KMS-11 (cell line): ENCODE data around the gene VENTX.
"Not testable (repeated sequence)": the region's sequence is repeated elsewhere in the genome, so short reads cannot be mapped to it uniquely, and the experiment has no call there.

Experiments used
- H2AFZ ChIP-seq: fragments of 200-600 bp; sonication (generic); 2 replicates; pipeline ENCODE4 v1.6.1; 2016; ENCODE audit warnings: antibody characterized with exemption, mixed run types, low read depth
- H3K27ac ChIP-seq: fragments of 200-600 bp; sonication (generic); 2 replicates; pipeline ENCODE4 v1.6.1; 2016; ENCODE audit warnings: mild to moderate bottlenecking, mixed run types
- H3K27me3 ChIP-seq: fragments of 200-600 bp; sonication (generic); 2 replicates; pipeline ENCODE4 v1.6.1; 2017; ENCODE audit warnings: mild to moderate bottlenecking, low read depth, mixed run types, moderate library complexity; ENCODE audit not compliant: insufficient read depth
- H3K36me3 ChIP-seq: fragments of 200-600 bp; sonication (generic); 2 replicates; pipeline ENCODE4 v1.6.1; 2017; ENCODE audit warnings: mild to moderate bottlenecking, mixed run types; ENCODE audit not compliant: insufficient read depth
- H3K4me1 ChIP-seq: fragments of 200-600 bp; sonication (generic); 2 replicates; pipeline ENCODE4 v1.6.1; 2016; ENCODE audit warnings: mild to moderate bottlenecking, low read depth, mixed run types; ENCODE audit not compliant: poor library complexity, severe bottlenecking
- H3K4me2 ChIP-seq: fragments of 200-600 bp; sonication (generic); 2 replicates; pipeline ENCODE4 v1.7.0; 2016; ENCODE audit warnings: mild to moderate bottlenecking, mixed run types
- H3K4me3 ChIP-seq: fragments of 200-600 bp; sonication (generic); IDR thresholded peaks from 2 replicates; pipeline ENCODE4 v1.6.1; 2017; ENCODE audit warnings: low read depth, low read length, mixed read lengths; ENCODE audit not compliant: insufficient read depth
- H3K79me2 ChIP-seq: fragments of 200-600 bp; sonication (generic); 2 replicates; pipeline ENCODE4 v1.6.1; 2016; ENCODE audit warnings: low read depth, mixed run types; ENCODE audit not compliant: insufficient read depth
- H3K9ac ChIP-seq: fragments of 200-600 bp; sonication (generic); 2 replicates; pipeline ENCODE4 v1.6.1; 2016; ENCODE audit warnings: mild to moderate bottlenecking, mixed run types
- H4K20me1 ChIP-seq: fragments of 200-600 bp; sonication (generic); 2 replicates; pipeline ENCODE4 v1.6.1; 2016; ENCODE audit warnings: mild to moderate bottlenecking, mixed run types; ENCODE audit not compliant: insufficient read depth
- TF ChIP-seq, protein P1 (sequence below): fragments of 200-600 bp; sonication (generic); conservative IDR thresholded peaks from 2 replicates; pipeline ENCODE4 v1.6.1; 2017; ENCODE audit warnings: low read depth, mild to moderate bottlenecking, antibody characterized with exemption, low read length, moderate library complexity, mixed read lengths

VENTX gene

DNA sequence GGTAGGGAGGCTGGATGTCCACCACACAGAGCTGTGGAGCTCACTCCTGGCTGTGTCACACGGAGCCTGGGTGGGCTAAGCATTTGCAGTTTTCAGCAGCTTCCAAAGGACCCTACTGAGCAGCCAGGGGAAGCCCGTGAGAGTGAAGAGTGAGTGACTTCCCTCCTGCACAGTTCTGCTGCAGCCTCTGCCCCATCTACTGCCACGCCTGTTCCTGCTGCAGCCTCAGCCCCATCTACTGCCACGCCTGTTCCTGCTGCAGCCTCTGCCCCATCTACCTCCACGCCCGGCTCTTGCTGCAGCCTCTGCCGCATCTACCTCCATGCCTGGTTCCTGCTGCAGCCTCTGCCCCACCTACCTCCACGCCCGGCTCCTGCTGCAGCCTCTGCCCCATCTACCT, 26.8 kb downstream of the VENTX start:
- H2AFZ ChIP-seq, result no peak overlapping the region
- H3K9ac ChIP-seq, result no peak overlapping the region
- peaks cover 19% of the 10 kb centered on the region for H3K4me1 ChIP-seq

DNA sequence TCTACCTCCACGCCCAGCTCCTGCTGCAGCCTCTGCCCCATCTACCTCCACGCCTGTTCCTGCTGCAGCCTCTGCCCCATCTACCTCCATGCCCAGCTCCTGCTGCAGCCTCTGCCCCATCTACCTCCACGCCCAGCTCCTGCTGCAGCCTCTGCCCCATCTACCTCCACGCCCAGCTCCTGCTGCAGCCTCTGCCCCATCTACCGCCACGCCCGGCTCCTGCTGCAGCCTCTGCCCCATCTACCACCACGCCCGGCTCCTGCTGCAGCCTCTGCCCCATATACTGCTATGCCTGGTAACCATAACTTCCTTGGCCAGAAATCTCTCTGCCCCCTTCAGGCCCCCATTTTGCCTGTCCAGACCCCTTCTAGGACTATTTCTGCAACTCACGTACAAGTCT, 27.4 kb downstream of the VENTX start:
- not testable (repeated sequence) for H3K4me3 ChIP-seq, H4K20me1 ChIP-seq, H3K4me2 ChIP-seq, H3K79me2 ChIP-seq, H3K9ac ChIP-seq, H3K27me3 ChIP-seq, H2AFZ ChIP-seq, H3K27ac ChIP-seq, H3K36me3 ChIP-seq
- peaks cover 14% of the 10 kb centered on the region for H3K4me1 ChIP-seq

More for the DNA sequence above, 26.8 kb downstream of the VENTX start:
- no peaks in the 10 kb centered on the region for H3K36me3 ChIP-seq
- TF ChIP-seq, protein P1, sequence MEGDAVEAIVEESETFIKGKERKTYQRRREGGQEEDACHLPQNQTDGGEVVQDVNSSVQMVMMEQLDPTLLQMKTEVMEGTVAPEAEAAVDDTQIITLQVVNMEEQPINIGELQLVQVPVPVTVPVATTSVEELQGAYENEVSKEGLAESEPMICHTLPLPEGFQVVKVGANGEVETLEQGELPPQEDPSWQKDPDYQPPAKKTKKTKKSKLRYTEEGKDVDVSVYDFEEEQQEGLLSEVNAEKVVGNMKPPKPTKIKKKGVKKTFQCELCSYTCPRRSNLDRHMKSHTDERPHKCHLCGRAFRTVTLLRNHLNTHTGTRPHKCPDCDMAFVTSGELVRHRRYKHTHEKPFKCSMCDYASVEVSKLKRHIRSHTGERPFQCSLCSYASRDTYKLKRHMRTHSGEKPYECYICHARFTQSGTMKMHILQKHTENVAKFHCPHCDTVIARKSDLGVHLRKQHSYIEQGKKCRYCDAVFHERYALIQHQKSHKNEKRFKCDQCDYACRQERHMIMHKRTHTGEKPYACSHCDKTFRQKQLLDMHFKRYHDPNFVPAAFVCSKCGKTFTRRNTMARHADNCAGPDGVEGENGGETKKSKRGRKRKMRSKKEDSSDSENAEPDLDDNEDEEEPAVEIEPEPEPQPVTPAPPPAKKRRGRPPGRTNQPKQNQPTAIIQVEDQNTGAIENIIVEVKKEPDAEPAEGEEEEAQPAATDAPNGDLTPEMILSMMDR, result no peak
- no peaks in the 10 kb centered on the region for H4K20me1 ChIP-seq
- H3K4me3 ChIP-seq, result no peak overlapping the region
- H3K4me2 ChIP-seq, result no peak overlapping the region
- no peak overlapping the region for H3K27ac ChIP-seq
- no peaks in the 10 kb centered on the region for H3K27me3 ChIP-seq
- no peaks in the 10 kb centered on the region for H3K79me2 ChIP-seq

GRCh38 chr10:133266056-133266795, 28.6 kb downstream of the VENTX start:
- Histone ChIP-seq H3K36me3 (no peaks in the 10 kb centered on the region), H2AFZ (no peak overlapping the region), H4K20me1 (no peaks in the 10 kb centered on the region), H3K9ac (no peak overlapping the region), H3K27me3 (no peaks in the 10 kb centered on the region), H3K4me2 (no peak overlapping the region), H3K27ac (no peak overlapping the region), H3K79me2 (no peaks in the 10 kb centered on the region), H3K4me3 (no peak overlapping the region), H3K4me1 (peaks cover 7% of the 10 kb centered on the region)
- TF ChIP-seq, protein P1, result no peak

GRCh38 chr10:133267293-133267692, 29.6 kb downstream of the VENTX start:
- Histone ChIP-seq H3K4me2 (no peak overlapping the region), H3K27me3 (no peaks in the 10 kb centered on the region), H3K9ac (no peak overlapping the region), H3K27ac (no peak overlapping the region), H3K36me3 (no peaks in the 10 kb centered on the region), H3K4me1 (peaks cover 4% of the 10 kb centered on the region), H3K79me2 (no peaks in the 10 kb centered on the region), H4K20me1 (no peaks in the 10 kb centered on the region), H2AFZ (no peak overlapping the region), H3K4me3 (no peak overlapping the region)
- TF ChIP-seq, protein P1, result no peak

DNA sequence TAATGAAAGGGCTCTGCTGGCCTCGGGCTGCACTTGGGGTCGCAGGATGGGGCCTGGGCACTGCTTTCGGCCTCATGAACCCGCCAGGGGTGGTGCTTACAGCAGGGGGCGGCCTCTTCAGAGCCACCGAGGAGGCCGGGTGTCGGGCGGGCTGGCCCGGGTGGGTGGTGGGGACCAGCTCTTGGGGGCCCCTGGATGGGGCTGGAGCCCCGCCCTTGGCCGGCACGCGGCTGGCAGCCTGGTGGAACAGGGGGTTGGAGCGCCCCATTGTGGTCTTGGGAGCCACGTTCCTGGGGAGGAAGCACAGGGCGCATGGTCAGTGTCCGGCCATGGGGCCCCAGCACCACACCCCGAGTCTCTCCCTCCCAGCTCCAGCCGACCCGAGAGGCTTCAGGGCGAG, 30.2 kb downstream of the VENTX start:
- TF ChIP-seq, protein P1, result no peak
- Histone ChIP-seq H2AFZ (no peak overlapping the region), H3K27me3 (no peaks in the 10 kb centered on the region), H3K4me2 (no peak overlapping the region), H3K4me3 (no peak overlapping the region), H3K27ac (no peak overlapping the region), H3K36me3 (no peaks in the 10 kb centered on the region), H3K4me1 (no peaks in the 10 kb centered on the region), H3K9ac (no peak overlapping the region), H4K20me1 (no peaks in the 10 kb centered on the region), H3K79me2 (no peaks in the 10 kb centered on the region)
